HL-60 (cell line): Measurements from ENCODE around the gene HOXB3.

Experiments used
- DNase-seq, 2 experiments: peaks; one replicate each; pipeline ENCODE4 v3.0.0-alpha.2; 2010 to 2020; ENCODE audit warnings: low read depth in 1 of 2, low spot score in 1 of 2
- H3K27ac ChIP-seq: fragments of 250-450 bp; sonication (Bioruptor Pico); replicated peaks from 2 replicates; pipeline ENCODE4 v1.5.1; 2020; ENCODE audit warnings: mild to moderate bottlenecking, moderate library complexity
- H3K27me3 ChIP-seq: fragments of 250-450 bp; sonication (Bioruptor Pico); 2 replicates; pipeline ENCODE4 v1.5.1; 2021; ENCODE audit warnings: mild to moderate bottlenecking, moderate library complexity; ENCODE audit not compliant: insufficient read depth, poor library complexity, severe bottlenecking
- H3K4me3 ChIP-seq: replicated peaks from 2 replicates; pipeline ENCODE4 v1.5.1; 2011; ENCODE audit warnings: mild to moderate bottlenecking, control low read depth, low read length; ENCODE audit not compliant: insufficient read depth
- GABPA ChIP-seq: IDR thresholded peaks from 2 replicates; pipeline ENCODE4 v1.6.1; 2012; ENCODE audit warnings: low read depth
- POLR2AphosphoS5 ChIP-seq: IDR thresholded peaks from 2 replicates; pipeline ENCODE4 v1.6.1; 2012; ENCODE audit warnings: low read depth
- SPI1 ChIP-seq: IDR thresholded peaks from 2 replicates; pipeline ENCODE4 v1.6.1; 2012; ENCODE audit warnings: low read depth, mild to moderate bottlenecking, borderline replicate concordance
- TF ChIP-seq, protein P1 (sequence below): IDR thresholded peaks from one replicate; pipeline ENCODE4 v1.5.1; 2011; ENCODE audit warnings: low read length, control low read depth, inconsistent platforms; ENCODE audit not compliant: insufficient read depth
- TF ChIP-seq, protein P2 (sequence below): IDR thresholded peaks from 2 replicates; pipeline ENCODE4 v1.6.1; 2012; ENCODE audit warnings: low read depth; ENCODE audit not compliant: insufficient replicate concordance

The HOXB3 gene

DNA sequence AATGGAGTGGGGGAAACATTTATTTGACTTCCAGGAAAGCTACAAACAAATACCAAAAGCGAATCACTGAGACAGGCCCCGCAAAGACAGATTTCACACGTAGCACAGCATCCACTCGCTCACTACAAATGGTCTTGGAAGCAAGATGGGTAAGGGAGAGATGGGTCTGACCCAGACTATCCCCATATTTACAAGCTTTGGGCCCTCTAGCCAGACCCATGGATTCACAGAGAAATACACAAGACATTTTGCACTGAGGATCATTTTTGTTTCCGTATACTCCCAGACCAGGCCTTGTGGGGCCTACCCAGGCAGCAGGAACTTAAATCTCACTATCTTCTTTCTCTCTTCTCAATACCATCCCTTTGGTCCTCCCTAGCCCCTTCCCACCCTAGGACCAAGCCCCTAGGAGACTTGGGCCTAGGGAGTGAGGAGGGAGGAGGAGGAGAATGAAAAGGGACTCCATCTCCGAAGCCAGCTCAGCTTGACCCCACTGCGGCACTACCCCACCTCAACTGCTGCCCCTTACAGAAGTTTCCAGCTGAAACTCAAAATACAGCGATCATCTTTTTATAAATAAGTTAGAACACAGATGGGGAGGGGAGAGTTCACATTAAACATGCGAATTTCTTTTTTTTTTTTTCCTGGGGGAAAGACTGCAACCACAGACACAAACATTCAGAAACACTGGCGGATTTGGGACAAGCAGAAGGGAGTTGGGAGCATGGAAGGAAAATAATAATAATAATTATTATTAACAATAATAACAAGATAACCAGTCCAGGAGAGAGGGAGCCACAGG lies 1.4 kb upstream of the HOXB3 start:
- no peak for TF ChIP-seq GABPA
- TF ChIP-seq, protein P1, sequence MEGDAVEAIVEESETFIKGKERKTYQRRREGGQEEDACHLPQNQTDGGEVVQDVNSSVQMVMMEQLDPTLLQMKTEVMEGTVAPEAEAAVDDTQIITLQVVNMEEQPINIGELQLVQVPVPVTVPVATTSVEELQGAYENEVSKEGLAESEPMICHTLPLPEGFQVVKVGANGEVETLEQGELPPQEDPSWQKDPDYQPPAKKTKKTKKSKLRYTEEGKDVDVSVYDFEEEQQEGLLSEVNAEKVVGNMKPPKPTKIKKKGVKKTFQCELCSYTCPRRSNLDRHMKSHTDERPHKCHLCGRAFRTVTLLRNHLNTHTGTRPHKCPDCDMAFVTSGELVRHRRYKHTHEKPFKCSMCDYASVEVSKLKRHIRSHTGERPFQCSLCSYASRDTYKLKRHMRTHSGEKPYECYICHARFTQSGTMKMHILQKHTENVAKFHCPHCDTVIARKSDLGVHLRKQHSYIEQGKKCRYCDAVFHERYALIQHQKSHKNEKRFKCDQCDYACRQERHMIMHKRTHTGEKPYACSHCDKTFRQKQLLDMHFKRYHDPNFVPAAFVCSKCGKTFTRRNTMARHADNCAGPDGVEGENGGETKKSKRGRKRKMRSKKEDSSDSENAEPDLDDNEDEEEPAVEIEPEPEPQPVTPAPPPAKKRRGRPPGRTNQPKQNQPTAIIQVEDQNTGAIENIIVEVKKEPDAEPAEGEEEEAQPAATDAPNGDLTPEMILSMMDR = no peak
- TF ChIP-seq POLR2AphosphoS5 = no peak
- TF ChIP-seq SPI1 = no peak
- TF ChIP-seq, protein P2, sequence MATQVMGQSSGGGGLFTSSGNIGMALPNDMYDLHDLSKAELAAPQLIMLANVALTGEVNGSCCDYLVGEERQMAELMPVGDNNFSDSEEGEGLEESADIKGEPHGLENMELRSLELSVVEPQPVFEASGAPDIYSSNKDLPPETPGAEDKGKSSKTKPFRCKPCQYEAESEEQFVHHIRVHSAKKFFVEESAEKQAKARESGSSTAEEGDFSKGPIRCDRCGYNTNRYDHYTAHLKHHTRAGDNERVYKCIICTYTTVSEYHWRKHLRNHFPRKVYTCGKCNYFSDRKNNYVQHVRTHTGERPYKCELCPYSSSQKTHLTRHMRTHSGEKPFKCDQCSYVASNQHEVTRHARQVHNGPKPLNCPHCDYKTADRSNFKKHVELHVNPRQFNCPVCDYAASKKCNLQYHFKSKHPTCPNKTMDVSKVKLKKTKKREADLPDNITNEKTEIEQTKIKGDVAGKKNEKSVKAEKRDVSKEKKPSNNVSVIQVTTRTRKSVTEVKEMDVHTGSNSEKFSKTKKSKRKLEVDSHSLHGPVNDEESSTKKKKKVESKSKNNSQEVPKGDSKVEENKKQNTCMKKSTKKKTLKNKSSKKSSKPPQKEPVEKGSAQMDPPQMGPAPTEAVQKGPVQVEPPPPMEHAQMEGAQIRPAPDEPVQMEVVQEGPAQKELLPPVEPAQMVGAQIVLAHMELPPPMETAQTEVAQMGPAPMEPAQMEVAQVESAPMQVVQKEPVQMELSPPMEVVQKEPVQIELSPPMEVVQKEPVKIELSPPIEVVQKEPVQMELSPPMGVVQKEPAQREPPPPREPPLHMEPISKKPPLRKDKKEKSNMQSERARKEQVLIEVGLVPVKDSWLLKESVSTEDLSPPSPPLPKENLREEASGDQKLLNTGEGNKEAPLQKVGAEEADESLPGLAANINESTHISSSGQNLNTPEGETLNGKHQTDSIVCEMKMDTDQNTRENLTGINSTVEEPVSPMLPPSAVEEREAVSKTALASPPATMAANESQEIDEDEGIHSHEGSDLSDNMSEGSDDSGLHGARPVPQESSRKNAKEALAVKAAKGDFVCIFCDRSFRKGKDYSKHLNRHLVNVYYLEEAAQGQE = no peak
- Histone ChIP-seq H3K27ac (no peak overlapping the region), H3K27me3 (peaks cover 75% of the 10 kb centered on the region)

DNA sequence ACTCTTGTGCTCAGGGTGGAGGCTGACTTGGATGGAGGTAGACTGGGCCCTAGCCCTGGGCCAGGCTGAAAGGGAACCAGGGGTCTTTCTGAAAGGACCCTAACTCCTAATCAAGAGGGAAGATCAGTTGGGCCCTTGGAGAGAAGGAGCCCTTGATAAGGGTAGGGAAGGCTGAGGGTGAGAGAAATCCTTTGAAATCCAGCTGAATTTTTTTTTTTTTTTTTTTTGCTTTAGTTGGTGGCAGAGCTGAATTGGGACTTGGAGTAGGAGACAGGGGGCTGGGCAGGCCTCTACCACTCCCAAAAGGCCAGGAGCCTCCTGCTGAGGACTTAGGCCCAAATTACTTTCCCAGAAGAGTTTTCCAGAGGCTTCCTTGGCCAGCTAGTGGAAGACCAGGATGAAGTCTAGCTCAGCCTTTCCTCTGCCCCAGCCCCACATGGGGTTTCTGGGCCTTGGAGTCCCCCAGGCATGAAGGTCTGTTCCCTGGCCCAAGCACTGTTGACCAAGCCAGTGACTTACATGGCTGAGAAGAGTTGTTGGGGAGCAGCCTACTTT lies 643 bp upstream of the HOXB3 start:
- no peak for TF ChIP-seq GABPA
- TF ChIP-seq, protein P2 = no peak
- no peak for TF ChIP-seq SPI1
- TF ChIP-seq, protein P1 = no peak
- no peak for TF ChIP-seq POLR2AphosphoS5
- peaks cover 75% of the 10 kb centered on the region for H3K27me3 ChIP-seq
- H3K27ac ChIP-seq = no peak overlapping the region
- no peak for DNase-seq
- H3K4me3 ChIP-seq = no peak overlapping the region

More for the DNA sequence above, 1.4 kb upstream of the HOXB3 start:
- DNase-seq = no peak
- H3K4me3 ChIP-seq = no peak overlapping the region

DNA sequence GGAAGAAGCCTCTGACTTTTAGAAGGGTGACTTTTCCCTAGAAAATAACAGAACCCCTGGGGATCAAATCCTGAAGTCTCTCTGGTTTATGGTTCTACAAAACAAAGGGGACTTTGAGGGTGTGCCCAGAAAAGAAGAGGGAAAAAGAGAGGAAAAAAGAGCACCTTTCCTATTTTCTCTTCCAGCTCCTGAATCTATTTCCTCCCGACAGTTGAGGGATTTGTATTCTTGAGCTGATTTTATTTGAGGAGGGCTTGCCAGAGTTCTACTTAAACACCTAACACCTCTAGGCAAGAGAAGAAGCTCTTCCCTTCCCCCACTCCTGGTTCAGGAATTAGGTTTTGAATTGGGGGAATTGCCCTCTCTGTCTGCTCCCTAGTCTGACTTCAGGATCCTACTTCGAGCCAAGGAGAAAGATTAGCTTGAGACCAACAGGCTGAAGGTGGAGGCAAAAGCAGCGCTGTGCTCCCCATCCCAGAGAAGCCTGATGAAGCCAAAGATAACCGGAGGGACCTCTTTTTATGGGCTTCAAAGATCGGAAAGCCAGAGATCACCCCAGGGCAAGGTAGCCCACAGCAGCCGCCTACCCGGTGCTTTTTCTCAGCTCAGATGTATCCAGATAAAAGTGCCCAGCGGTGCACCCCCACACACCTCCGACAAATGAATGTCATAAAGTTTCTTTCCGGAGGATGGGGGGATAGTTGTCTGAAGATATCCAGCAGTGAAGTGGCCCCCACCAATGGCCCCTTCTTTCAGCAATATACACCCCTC lies 796 bp downstream of the HOXB3 start:
- peaks cover 79% of the 10 kb centered on the region for H3K27me3 ChIP-seq
- TF ChIP-seq SPI1 = no peak
- TF ChIP-seq, protein P2 = no peak
- TF ChIP-seq GABPA = no peak
- TF ChIP-seq, protein P1 = no peak
- TF ChIP-seq POLR2AphosphoS5 = no peak
- no peak for DNase-seq
- no peak overlapping the region for H3K4me3 ChIP-seq
- H3K27ac ChIP-seq = no peak overlapping the region
